ENCODE results near the gene ARSA.
A peak's percentile ranks its signal among the peaks of the same experiment; 100 is the strongest.

ARSA gene

GRCh38 chr22:50601669-50602337 is 26.1 kb downstream of the ARSA start:
- H3K9me3 ChIP-seq (ENCODE audit: control insufficient read depth, low read length), result no peaks in the 10 kb centered on the region
- no peaks in the 10 kb centered on the region for H3K36me3 ChIP-seq (ENCODE audit: control insufficient read depth, insufficient read depth, low read length)
- H3K27ac ChIP-seq (ENCODE audit: low read depth, low read length, severe bottlenecking), result no peak overlapping the region
- H3K4me1 ChIP-seq (ENCODE audit: control insufficient read depth, insufficient read depth, low read length, poor library complexity, severe bottlenecking), result no peaks in the 10 kb centered on the region
- WGBS, 2 experiments (ENCODE audit: insufficient coverage in 2 of 2), result 59% methylated on average over 11 of the region's 12 CpGs
- no peak overlapping the region for H3K4me3 ChIP-seq (ENCODE audit: extremely low read depth, insufficient read depth, low read length, poor library complexity, severe bottlenecking)

GRCh38 chr22:50600967-50601668 is 26.8 kb downstream of the ARSA start:
- no peak overlapping the region for H3K27ac ChIP-seq (ENCODE audit: low read depth, low read length, severe bottlenecking)
- peak overlapping the region; percentile 2 for H3K4me3 ChIP-seq (ENCODE audit: extremely low read depth, insufficient read depth, low read length, poor library complexity, severe bottlenecking)
- 8 to 17% methylated on average over 10 to 22 of the region's 52 CpGs for WGBS, 2 experiments (ENCODE audit: insufficient coverage in 2 of 2)

GRCh38 chr22:50600538-50600937 is 27.4 kb downstream of the ARSA start, which contains the start of gene MAPK8IP2:
Gene MAPK8IP2 (plus strand): TSS chr22:50600793. CDS start chr22:50600819, 26 bp downstream.
- Histone ChIP-seq H3K27ac (ENCODE audit: low read depth, low read length, severe bottlenecking) (no peak within 1 kb of the TSS), H3K4me1 (ENCODE audit: control insufficient read depth, insufficient read depth, low read length, poor library complexity, severe bottlenecking) (no peaks in the 10 kb centered on the region), H3K4me3 (ENCODE audit: extremely low read depth, insufficient read depth, low read length, poor library complexity, severe bottlenecking) (peak within 1 kb of the TSS; percentile 2), H3K36me3 (ENCODE audit: control insufficient read depth, insufficient read depth, low read length) (no peaks in the 10 kb centered on the region), H3K9me3 (ENCODE audit: control insufficient read depth, low read length) (no peaks in the 10 kb centered on the region)
- 0 to 1% methylated on average over 9 to 25 of the region's 61 CpGs for WGBS, 2 experiments (ENCODE audit: insufficient coverage in 2 of 2)

More at GRCh38 chr22:50600967-50601668, 26.8 kb downstream of the ARSA start:
- H3K9me3 ChIP-seq (ENCODE audit: control insufficient read depth, low read length), result no peaks in the 10 kb centered on the region
- no peaks in the 10 kb centered on the region for H3K4me1 ChIP-seq (ENCODE audit: control insufficient read depth, insufficient read depth, low read length, poor library complexity, severe bottlenecking)
- H3K36me3 ChIP-seq (ENCODE audit: control insufficient read depth, insufficient read depth, low read length), result no peaks in the 10 kb centered on the region

- Histone ChIP-seq H3K36me3 (ENCODE audit: control insufficient read depth, insufficient read depth, low read length) (no peaks in the 10 kb centered on the region), H3K27ac (ENCODE audit: low read depth, low read length, severe bottlenecking) (no peak overlapping the region), H3K4me1 (ENCODE audit: control insufficient read depth, insufficient read depth, low read length, poor library complexity, severe bottlenecking) (no peaks in the 10 kb centered on the region), H3K4me3 (ENCODE audit: extremely low read depth, insufficient read depth, low read length, poor library complexity, severe bottlenecking) (no peak overlapping the region), H3K9me3 (ENCODE audit: control insufficient read depth, low read length) (no peaks in the 10 kb centered on the region)
- WGBS, 2 experiments (ENCODE audit: insufficient coverage in 2 of 2), result 21 to 25% methylated on average over 38 to 39 of the region's 52 CpGs
Measured at GRCh38 chr22:50599816-50600455, 28.0 kb downstream of the ARSA start.

GRCh38 chr22:50597097-50597496 is 30.9 kb downstream of the ARSA start:
- no peaks in the 10 kb centered on the region for H3K36me3 ChIP-seq (ENCODE audit: control insufficient read depth, insufficient read depth, low read length)
- no peaks in the 10 kb centered on the region for H3K4me1 ChIP-seq (ENCODE audit: control insufficient read depth, insufficient read depth, low read length, poor library complexity, severe bottlenecking)
- no peaks in the 10 kb centered on the region for H3K9me3 ChIP-seq (ENCODE audit: control insufficient read depth, low read length)
- no peak overlapping the region for H3K4me3 ChIP-seq (ENCODE audit: extremely low read depth, insufficient read depth, low read length, poor library complexity, severe bottlenecking)
- no peak overlapping the region for H3K27ac ChIP-seq (ENCODE audit: low read depth, low read length, severe bottlenecking)
- 83 to 89% methylated on average over 5 of the region's 5 CpGs for WGBS, 2 experiments (ENCODE audit: insufficient coverage in 2 of 2)

- H3K4me3 ChIP-seq (ENCODE audit: extremely low read depth, insufficient read depth, low read length, poor library complexity, severe bottlenecking), result no peak overlapping the region
- H3K4me1 ChIP-seq (ENCODE audit: control insufficient read depth, insufficient read depth, low read length, poor library complexity, severe bottlenecking), result no peaks in the 10 kb centered on the region
- no peaks in the 10 kb centered on the region for H3K9me3 ChIP-seq (ENCODE audit: control insufficient read depth, low read length)
- 81 to 85% methylated on average over 3 of the region's 3 CpGs for WGBS, 2 experiments (ENCODE audit: insufficient coverage in 2 of 2)
- H3K36me3 ChIP-seq (ENCODE audit: control insufficient read depth, insufficient read depth, low read length), result no peaks in the 10 kb centered on the region
- no peak overlapping the region for H3K27ac ChIP-seq (ENCODE audit: low read depth, low read length, severe bottlenecking)
Measured at GRCh38 chr22:50595189-50595588, 32.8 kb downstream of the ARSA start.

- Histone ChIP-seq H3K4me1 (ENCODE audit: control insufficient read depth, insufficient read depth, low read length, poor library complexity, severe bottlenecking) (no peaks in the 10 kb centered on the region), H3K4me3 (ENCODE audit: extremely low read depth, insufficient read depth, low read length, poor library complexity, severe bottlenecking) (no peak overlapping the region), H3K36me3 (ENCODE audit: control insufficient read depth, insufficient read depth, low read length) (no peaks in the 10 kb centered on the region), H3K27ac (ENCODE audit: low read depth, low read length, severe bottlenecking) (no peak overlapping the region), H3K9me3 (ENCODE audit: control insufficient read depth, low read length) (no peaks in the 10 kb centered on the region)
- WGBS, 2 experiments (ENCODE audit: insufficient coverage in 2 of 2), result 85 to 93% methylated on average over 4 to 5 of the region's 5 CpGs
Measured at GRCh38 chr22:50587407-50587806, 40.5 kb downstream of the ARSA start.

GRCh38 chr22:50586416-50586815 is 41.5 kb downstream of the ARSA start:
- Histone ChIP-seq H3K9me3 (ENCODE audit: control insufficient read depth, low read length) (no peaks in the 10 kb centered on the region), H3K4me1 (ENCODE audit: control insufficient read depth, insufficient read depth, low read length, poor library complexity, severe bottlenecking) (peaks cover 4% of the 10 kb centered on the region), H3K27ac (ENCODE audit: low read depth, low read length, severe bottlenecking) (no peak overlapping the region), H3K36me3 (ENCODE audit: control insufficient read depth, insufficient read depth, low read length) (peaks cover 4% of the 10 kb centered on the region), H3K4me3 (ENCODE audit: extremely low read depth, insufficient read depth, low read length, poor library complexity, severe bottlenecking) (no peak overlapping the region)
- 81 to 88% methylated on average over 4 to 5 of the region's 5 CpGs for WGBS, 2 experiments (ENCODE audit: insufficient coverage in 2 of 2)

GRCh38 chr22:50585781-50586180 is 42.2 kb downstream of the ARSA start:
- WGBS, 2 experiments (ENCODE audit: insufficient coverage in 2 of 2), result 96 to 98% methylated on average over 7 to 8 of the region's 8 CpGs
- Histone ChIP-seq H3K4me1 (ENCODE audit: control insufficient read depth, insufficient read depth, low read length, poor library complexity, severe bottlenecking) (peaks cover 6% of the 10 kb centered on the region), H3K36me3 (ENCODE audit: control insufficient read depth, insufficient read depth, low read length) (peaks cover 10% of the 10 kb centered on the region), H3K9me3 (ENCODE audit: control insufficient read depth, low read length) (no peaks in the 10 kb centered on the region), H3K27ac (ENCODE audit: low read depth, low read length, severe bottlenecking) (no peak overlapping the region), H3K4me3 (ENCODE audit: extremely low read depth, insufficient read depth, low read length, poor library complexity, severe bottlenecking) (no peak overlapping the region)

GRCh38 chr22:50585238-50585637 is 42.7 kb downstream of the ARSA start:
- Histone ChIP-seq H3K4me1 (ENCODE audit: control insufficient read depth, insufficient read depth, low read length, poor library complexity, severe bottlenecking) (peaks cover 6% of the 10 kb centered on the region), H3K36me3 (ENCODE audit: control insufficient read depth, insufficient read depth, low read length) (peaks cover 15% of the 10 kb centered on the region), H3K9me3 (ENCODE audit: control insufficient read depth, low read length) (no peaks in the 10 kb centered on the region), H3K4me3 (ENCODE audit: extremely low read depth, insufficient read depth, low read length, poor library complexity, severe bottlenecking) (no peak overlapping the region), H3K27ac (ENCODE audit: low read depth, low read length, severe bottlenecking) (no peak overlapping the region)
- WGBS, 2 experiments (ENCODE audit: insufficient coverage in 2 of 2), result 90 to 94% methylated on average over 3 of the region's 3 CpGs

Data from mesodermal cell (in vitro differentiated cells).